GOT3 (cell line): ENCODE results near the gene TGIF2.

Source experiments
- DNase-seq: peaks from one replicate; lab custom pipeline; 2025; ENCODE audit warnings: mixed read lengths; lab: John Stamatoyannopoulos, UW

TGIF2 gene

DNA sequence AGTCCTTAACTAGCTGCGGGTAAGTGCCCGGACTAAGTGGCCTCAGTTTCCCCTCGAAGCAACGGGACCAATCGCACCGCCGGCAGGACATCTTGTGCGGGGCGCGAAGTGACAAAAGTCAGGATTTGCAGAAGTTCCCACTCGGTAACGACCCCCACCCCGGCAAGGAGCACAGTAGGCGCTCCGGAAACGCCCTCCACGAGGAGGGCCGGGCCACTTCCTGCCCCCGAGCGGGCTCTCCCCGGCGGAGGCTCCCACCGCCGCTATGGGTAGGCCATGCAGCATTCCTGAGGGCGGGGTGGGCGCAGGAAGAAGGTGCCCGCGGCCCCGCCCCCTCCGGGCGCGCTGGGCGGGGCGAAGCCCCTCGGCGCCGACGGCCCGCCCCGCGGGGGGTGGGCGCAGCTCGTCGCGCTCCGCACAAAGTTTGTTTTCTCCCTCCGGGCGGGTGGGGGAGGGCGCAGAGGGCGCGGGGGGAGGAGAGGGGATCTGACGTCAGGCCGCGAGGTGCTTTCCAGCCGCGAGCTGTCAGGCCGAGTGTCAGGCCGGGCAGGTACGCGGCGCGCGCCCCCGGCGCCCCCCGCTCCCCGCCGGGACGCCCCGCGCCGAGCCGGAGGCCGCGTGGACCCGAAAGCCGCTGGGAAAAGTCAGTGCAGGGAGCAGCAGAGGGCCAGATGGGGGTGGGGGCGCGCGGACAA, at the start of gene TGIF2:
TGIF2 (plus strand) TSS at position 495 of the 695 bp plus-strand sequence. CDS start 5,178 bp downstream, outside the sequence.
- DNase-seq, result peak; percentile 36

DNA sequence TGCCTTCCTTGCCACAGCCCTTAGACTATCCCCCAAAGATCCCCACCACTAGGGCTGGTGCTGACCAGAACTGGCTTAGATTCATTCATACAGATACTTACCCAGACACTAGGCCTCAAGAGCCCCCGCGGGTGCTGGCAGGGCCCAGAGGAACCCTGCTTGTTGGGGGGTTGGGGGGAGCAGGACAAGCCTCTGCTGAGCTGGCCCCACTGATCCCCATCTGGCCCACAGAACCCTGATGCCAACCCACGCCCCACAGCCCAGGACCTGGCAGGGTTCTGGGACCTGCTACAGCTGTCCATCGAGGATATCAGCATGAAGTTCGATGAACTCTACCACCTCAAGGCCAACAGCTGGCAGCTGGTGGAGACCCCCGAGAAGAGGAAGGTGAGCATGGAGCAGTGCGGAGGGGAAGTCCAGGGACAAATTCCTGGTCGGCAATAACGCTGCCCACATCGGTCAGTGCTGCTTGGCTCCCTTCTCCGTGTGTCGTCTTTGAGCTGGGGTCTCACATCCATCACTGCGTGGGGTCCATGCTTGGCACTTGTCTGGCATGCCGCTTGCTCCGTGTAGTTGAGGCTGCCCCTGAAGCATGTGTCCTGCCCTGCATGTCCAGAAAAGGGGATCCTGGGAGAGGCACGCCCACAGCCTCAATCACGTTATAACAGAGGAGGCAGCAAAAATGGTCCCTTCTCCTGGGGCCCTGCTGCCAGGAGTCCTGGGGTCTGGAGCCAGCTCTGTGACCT, 47.6 kb upstream of the TGIF2 start:
- DNase-seq, result no peak

DNA sequence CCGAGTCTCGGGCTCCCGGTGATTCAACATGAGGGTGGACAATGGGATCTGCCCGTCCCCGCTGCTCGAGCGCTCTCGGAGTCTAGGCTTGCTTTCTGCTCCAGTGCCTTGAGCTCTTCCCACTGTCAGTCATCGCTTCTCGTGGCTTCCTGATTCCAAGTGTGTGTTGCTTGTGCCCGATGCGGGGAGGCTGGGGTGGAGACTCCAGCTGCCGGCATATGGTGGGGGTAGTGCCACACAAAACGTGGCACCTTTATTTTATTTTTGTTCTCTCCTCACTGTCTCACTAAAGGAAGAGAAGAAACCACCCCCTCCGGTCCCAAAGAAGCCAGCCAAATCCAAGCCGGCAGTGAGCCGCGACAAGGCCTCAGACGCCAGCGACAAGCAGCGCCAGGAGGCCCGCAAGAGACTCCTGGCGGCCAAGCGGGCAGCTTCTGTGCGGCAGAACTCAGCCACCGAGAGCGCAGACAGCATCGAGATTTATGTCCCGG, 46.8 kb upstream of the TGIF2 start:
- no peak for DNase-seq

DNA sequence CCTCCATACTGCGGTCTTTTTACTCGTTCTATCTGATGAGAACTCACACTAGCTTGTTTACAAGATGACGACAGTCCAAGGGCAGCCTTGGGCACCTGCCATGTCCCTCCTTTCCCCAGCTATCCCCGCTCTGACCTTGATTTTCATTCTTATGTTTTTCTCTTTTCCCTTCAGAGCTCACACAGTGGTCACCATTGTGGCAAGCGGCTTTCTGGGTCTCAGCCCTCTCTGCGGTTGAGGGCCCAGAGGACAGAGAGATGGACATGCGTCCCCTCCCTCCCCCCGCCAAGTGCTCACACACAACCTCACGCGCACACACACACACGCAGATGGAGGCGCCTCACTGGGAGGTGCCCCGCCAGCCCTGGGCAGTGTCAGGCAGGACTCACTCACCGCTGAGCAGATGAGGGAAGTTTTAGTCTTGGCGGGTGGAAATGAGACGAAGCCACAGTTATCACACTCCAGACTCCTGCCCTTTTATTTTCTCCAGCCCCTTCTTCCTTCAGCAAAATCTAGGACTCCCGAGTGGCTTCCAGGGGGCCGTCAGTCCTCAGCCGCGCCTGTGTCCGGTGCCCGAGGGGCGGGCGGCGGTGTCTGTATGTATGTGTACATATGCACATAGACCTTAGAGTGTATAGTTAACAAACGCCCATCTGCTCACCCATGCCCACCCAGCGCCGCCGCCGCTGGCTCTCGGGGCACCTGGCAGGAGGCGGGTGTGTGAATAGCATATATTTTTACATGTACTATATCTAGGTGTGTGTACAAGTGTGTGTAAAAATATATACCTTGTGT, 45.9 kb upstream of the TGIF2 start:
- DNase-seq, result no peak

DNA sequence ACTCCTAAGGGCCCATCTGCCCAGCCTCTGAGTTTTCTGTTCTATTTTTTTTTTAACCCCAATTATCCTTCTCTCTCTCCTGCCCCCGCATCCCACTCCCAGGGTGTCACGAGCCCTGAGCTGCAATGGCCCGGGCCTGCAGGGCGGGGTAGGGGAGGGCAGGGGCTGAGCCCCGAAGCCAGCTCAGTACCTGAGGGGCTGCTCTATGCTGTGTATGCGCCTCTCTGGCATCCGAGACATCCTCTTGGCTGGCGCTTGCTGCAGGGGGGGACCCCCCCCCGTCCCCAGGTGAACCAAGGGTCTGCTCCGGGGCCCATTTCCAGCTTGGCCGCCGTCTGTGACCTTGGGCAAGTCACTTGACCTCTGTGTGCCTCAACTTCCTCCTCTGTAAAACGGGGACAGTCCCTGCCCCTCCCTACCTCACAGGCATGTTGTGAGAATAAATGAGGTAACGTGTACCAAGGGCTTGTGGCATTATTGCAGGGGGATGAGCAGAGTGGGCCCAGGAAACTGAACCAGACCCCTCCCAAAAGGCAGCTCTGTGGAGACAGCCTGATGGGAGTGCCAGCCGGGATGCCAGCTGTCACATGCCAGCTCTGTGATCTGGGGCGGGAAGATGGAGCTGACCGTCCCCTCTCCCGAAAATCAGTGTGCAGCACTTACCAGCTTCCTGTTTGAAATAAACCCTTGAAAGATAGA, 45.1 kb upstream of the TGIF2 start:
- DNase-seq, result no peak

DNA sequence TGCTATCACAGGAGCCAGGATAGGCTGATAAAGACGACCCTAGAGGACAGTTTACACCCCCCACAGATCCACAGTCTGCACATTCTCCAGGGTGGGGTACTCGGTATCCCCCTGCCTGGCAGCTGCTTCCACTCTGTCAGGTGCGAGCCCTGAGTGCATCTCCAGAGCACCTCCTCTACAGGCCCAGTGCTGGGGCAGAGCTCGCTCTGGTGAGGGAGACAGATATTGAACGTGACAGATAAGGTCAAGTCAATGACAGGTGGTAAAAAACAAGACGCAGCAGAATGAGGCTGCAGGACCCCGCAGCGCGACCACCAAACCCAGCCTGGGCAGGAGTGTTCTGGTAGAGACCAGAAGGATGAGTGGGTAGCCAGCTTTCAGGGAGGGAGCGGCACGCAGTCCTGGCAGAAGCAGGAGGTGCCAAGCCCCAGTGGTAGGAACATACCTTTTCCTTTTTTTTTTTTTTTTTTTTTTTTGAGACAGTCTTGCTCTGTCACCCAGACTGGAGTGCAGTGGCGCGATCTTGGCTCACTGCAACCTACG, 44.5 kb upstream of the TGIF2 start:
- no peak for DNase-seq

DNA sequence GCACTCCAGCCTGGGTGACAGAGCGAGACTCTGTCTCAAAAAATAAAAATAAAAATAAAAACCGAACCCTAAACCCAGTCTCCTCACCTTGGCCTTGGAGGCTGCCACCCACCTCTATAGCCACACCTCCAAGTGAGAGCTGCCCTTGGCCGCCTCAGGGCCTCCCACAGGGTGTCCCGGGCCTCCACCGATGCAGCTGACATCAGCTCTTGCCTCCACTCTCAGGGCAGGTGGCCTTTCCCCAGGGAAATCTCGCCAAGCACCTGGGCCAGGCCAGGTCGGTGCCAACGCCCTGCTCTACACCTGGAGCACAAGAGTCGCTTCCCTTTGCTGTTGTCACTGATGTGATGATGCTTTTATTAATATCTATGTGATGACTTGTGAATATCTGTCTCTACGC, 41.0 kb upstream of the TGIF2 start:
- DNase-seq, result no peak

DNA sequence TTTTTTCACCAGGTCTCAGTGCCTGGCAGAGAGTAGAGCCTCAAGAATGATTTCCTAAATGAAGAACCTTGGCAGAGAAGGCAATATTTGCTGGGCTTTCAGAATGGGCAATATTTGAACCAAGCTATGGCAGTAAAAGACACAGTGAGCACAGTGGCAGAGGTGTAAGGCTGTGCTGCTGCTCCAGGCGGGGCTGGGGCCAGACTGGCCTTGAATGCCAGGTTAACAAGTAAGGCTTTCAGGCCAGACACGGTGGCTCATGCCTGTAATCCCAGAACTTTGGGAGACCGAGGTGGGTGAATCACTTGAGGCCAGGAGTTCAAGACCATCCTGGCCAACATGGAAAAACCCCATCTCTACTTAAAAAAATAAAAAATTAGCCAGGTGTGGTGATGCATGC, 40.6 kb upstream of the TGIF2 start:
- no peak for DNase-seq

DNA sequence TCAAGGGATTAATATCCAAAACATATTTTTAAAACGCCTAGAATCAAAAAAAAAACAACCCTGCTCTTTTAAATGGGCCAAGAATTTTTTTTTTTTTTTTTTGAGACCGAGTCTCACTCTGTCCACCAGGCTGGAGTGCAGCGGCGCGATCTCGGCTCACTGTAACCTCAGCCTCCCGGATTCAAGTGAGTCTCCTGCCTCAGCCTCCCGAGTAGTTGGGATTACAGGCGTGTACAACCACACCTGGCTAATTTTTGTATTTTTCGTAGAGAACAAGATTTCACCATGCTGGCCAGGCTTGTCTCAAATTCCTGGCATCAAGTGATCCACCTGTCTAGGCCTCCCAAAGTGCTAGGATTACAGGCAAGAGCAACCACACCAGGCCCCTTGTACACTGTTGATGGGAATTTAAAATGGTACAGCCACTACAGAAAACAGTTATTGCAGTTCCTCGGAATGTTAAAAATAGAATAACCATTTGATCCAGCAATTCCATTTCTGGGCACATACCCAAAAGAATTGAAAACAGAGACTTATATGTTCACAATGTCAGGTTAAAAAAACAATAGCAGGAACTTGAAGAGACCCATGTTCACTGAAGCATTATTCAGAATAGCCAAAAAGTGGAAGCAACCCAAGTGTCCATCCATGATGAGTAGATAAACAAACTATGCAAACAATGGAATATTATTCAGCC, 35.2 kb upstream of the TGIF2 start:
- DNase-seq, result no peak

DNA sequence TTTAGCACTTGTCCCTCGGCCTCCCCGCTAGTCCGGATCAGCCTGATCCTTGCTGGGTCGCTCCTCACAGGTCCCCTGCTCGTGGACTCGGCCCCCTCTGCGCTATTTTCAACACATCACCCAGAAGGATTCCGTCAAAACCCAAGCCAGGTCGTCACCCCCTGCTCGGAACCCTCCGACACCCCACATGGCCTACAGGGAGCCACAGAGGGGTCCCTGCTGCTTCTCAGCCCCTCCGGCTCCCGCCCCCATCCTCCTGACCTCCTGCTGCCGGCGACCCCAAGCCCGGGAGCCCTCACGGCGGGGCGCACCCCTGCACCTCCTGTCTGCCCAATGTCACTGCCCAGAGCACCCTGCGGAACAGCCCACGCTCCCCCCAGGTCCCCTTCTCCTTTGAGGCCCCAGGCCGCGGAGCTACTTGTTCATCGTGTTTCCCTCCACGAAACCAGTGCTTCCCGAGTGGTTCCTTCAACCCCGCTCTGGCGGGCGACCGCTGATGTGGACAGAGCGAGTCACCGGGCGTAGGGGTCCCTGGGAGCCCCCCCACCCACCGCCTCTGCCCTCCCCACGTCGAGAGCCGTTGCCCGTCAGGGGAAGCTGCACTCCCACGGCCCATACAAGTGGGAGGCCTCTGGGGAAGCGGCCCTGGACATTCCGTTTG, 32.7 kb upstream of the TGIF2 start:
- DNase-seq, result no peak

DNA sequence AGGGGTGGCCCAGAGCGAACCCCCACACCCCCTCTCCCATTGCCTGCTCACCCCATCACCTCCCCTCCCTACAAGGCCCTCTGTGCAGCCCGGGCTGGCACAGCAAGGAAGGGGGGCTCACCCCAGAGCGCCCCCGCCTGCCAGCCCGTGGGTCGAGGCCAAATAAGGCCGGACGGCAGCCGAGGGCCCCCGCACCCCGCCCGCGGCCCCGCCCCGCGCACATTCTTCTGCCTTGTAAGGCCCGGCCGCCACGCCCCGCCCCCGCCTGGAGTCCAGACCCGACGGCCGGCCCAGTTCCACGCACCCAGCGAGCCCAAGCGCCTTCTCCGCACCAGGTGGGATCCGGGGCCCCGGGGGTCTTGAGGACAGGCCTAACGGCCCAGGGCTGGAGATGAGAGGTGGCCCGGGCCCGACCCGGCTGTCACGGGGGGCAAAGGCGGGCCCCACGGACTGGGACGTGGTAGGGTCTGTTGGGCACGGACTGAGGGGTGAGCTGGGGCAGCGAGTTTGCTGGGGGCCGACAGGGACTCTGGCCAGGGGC, 32.1 kb upstream of the TGIF2 start, which contains the start of gene MYL9:
MYL9 (plus strand) TSS at position 293 of the 541 bp plus-strand sequence. CDS start 3,366 bp downstream, outside the sequence.
- peak; percentile 34 for DNase-seq

DNA sequence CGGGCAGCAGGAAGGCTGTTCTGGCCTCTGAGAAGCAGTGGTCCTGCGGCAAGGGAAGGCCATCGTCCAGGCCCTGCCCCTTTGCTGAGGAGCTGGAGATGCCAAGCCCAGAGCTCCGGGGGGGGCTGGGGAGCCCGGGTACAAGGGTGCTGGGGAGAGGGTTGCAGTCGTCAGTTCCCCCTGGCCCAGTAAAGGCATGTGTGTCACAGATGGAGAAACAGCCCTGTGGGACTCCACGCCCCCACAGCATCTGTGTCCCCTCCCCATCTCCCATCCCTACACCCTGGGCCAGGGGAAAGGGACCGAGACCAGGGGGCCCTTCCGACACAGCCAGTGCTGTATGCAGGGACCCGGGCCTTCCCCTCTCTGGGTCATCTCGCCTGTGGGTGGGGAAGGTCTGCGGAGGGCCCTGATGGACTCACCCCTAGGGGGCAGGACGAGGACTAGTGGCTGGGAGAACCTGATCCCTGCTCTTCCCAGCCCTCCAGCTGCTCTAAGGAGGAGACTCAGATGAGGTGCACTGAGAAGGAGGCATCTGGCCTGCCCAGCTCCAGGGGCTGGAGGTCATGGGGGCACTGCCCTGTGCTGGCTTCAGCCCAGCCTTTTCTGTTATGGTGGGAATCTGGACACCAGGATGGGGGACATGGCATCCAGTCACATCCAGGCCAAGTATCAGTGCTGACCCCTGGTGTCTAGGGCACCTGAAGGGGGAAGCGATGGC, 31.5 kb upstream of the TGIF2 start:
- DNase-seq, result no peak

DNA sequence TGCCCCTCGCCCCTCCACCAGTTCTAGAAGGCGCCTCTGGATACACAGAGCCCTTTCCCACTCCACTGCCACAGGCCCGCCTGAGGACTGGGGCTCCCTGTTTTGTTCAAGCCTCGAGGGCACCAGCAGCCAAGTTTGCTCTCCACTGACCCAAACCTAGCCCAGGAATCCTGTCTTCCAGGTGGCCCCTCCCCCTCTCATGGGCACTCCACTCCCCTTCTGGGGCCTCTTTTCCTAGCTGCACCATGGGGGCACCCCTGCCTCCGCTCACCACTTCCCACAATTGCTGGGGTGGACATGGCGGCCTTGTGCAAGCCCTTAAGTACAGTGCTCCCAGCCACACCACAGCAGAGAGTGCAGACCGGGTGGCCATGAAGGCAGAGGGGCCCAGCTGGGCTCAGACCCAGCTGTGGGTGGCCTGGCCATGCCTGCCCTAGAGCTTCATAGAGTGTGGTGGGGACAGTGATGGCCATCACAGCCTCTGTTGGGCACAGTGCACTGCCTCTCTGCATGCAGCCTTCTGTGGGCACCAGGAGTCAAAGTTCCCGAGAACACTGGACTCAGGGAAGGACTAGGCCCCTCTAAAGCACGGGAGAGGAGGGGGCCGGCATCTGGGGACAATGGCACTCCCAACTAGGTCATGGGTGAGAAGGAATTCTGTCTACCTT, 30.7 kb upstream of the TGIF2 start:
- no peak for DNase-seq

DNA sequence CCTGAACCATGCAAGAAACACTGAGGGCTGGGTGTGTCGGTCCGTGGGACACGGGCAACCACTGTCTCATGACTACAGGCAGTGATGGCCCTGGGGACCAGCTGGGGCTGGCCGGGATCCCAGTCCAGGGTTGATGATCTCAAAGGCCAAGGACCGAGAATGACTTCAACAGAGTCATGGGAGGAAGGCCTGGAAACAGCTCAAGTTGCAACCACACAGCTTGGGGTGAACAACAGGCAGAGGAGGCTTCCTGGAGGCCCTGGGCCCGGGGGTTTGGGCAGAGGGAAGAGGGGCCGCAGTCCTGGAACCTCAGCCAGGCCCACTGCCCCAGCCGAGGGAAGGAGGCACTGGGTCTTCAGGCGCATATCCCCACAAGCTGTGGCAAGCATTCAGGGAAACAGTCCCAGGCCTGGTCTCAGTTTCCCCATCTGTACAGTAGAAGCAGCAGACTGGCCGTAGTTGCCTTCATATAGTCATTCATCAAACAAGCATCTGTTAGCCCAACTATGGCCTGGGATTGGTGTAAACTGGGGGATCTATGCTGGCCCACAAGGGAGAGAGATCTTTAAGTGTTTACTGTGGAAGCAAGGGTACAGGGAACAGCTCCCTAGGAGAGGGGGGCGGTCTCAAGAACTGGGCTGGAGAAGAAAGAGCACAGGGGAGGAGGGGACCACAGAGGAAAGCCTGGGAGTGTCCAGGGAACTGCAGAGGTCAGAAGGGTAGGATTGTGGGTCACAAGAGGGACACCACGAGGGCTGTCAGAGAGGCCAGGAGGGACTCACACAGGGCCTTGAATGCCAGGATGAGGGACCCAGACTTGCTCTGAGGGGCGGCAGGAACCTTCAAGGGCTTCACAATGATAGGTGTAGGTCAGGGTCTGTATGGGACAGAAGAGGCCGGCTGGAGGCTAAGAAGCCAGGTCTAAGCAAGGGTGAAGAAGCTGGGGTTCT, 29.9 kb upstream of the TGIF2 start:
- peak; percentile 83 for DNase-seq

DNA sequence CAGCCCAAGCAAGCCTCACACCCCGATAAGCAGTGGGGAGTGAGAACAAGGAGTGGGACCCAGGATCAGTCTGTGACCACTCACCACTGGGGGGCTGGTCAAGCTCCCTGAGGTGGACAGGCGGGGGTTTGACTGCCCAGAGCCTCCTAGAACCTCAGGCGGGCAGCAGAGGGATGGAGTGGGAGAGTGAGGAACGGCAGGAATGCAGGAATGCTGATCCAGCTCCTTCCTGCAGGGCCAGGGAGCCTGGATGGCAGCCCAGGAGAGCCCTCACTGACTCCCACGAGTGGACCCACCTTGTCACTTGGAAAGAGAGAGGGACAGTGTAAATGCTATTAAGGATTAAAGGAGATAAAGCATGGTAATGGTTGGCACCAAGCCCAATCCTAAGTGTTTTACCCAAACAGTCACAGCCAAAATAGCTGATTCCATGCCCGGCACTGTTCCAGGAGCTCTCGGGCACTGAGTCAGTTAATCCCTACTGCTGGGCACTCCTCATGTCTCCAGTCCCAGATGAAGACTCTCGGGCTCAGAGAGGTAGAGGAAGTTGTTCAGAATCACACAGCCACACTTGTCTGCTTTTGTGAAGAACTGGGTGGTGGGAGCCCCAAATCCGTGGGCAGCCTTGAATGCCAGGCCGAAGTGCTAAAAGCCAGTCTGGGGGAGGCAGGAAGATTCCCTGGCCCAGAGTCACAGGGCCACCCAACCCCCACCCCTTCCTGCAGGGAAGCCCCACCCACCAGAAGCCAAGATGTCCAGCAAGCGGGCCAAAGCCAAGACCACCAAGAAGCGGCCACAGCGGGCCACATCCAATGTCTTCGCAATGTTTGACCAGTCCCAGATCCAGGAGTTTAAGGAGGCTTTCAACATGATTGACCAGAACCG, 29.0 kb upstream of the TGIF2 start:
- no peak for DNase-seq

DNA sequence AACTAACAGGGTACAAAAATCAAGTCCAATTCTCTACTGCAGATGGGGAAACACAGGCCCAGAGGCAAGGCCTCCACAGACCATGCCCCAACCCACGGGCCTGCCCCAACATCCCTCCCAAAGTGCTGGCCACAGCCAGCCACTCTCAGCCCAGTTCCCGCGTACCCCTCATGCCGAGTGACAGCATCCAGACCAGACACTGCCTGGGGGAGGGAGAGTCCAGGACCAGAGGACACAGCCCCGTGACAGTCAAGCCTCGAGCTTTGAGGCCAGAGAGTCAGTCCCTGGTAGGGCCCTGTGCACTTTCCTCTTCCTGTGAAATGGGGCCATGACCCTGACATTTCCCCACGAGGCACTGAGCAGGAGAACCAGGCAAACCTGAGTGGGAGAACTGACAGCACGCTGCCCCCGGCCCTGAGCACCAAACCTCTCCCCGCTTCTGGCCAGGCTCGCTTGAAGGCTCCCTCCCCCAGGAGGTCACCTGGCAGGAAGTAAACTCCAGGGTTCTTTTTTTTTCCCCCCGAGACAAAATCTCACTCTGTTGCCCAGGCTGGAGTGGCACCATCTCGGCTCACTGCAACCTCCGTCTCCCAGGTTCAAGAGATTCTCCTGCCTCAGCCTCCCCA, 27.2 kb upstream of the TGIF2 start:
- DNase-seq, result no peak
